GM19193 (cell line): ENCODE results near the gene HGFAC.

Source experiments
- POLR2A ChIP-seq: IDR thresholded peaks from 4 replicates; pipeline ENCODE4 v1.6.1; 2011; ENCODE audit not compliant: insufficient read depth, insufficient read length; ENCODE audit errors: extremely low read depth

The HGFAC gene

DNA sequence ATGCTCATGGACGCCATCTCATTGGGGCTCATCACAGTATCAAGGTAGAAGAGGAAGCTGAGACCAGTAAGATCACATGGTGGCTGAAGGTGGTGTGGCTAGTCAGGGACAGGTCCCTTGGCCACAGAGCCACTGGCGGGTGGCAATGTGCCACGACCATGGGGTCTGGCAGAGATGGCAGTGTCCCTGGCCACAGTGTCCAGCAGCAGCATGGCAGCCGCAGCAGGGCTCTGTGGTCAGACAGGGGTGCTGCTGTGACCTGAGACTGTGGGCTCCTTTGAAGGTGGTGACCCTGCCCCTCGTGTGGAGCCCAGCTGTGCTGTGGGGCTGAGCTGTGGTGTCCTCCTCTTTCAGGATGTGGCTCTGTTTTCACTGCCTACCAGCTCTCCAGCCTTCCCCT is 19.2 kb downstream of the HGFAC start:
- no peak for TF ChIP-seq POLR2A

DNA sequence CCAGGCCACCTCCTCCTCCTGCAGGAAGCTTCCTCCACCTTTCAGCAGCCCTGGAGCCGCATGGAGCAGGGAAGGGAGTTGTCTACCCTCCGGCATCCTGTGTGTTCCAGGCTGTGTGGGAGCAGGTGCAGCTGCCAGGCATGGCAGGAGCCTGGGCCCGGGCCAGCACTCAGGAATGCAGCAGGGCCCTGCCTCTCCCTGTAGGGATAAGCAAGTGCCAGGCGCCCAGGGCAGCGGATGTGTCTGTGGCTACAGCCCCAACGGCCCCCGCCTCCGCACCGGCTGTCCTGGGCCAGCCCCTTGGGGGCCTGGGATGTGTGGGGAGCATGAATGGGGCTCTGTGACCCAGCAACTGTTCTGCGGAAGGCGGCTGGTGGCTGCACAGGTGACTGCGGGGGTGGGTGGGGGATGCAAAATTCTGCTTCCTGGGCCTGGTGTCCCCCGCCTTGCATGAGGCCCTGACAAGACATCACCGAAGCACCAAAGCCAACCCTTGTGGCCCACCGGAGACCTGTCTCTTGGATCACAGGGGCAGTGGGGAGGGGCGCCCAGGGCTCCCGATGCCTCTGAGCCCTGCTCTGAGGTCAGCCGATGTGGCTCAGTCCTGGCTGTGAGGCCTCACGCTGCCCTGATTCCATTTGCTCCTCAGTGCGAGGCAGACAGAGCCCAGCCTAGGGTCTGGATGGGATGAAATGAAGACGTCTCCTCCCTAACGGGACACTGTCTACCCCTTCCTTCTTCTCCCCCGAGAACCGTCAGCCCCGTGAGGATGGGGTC is 19.9 kb downstream of the HGFAC start:
- no peak for TF ChIP-seq POLR2A

DNA sequence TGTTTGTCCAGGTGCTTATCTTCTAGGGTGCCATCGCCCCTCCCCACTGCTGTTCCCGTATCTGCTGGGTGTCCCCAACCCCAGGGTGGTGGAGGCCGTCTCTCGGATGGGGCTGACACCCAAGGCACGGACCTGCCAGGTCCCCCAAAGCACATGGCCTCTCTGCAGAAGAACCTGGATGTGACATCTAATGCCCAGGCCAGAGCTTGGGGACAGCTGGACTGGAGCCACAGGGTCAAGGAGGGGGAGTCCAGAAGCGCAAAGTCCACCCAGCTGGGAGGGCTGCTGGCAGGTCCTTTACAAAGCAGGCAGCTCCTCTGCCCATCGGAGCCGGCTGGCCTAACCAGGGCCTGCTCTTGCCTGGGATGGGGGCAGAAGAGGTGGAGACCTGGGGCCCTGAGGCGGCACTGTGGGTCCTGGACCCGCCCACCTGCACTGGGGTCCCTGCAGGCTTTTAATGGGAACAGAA is 20.6 kb downstream of the HGFAC start:
- TF ChIP-seq POLR2A: no peak

DNA sequence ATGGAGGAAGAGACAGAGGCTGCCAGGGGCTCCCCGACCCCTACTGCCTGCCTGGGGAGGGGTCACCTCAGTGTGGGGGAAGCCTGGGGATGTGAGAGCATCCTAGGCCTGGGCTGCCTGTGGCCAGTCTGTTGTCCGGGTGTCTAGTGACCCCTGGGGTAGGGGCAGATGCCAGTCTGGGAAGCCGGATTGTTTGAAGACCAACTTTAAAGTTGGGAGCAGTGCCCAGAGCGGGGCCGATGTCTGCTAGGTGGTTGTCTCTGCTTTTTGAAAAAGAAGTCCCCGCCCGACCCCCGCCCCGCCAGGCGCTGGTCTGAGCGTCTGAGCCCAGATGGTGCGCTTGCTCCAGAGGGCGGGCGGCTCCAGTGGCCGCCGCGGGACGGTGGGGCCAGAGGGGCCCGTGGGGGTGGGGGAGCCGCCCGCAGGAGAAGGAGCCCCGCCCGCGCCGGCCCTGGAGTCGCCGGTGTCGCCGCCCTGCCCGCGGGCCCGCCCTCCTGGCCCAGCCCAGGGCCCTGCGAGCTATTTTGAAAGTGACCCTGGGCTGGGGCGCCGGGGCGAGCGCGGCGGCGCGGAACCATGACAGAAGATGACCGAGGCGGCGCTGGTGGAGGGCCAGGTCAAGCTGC is 21.1 kb downstream of the HGFAC start, which contains the start of gene DOK7:
DOK7 (plus strand) TSS at position 517 of the 626 bp plus-strand sequence; CDS start at position 587, 70 bp downstream.
- TF ChIP-seq POLR2A: no peak

DNA sequence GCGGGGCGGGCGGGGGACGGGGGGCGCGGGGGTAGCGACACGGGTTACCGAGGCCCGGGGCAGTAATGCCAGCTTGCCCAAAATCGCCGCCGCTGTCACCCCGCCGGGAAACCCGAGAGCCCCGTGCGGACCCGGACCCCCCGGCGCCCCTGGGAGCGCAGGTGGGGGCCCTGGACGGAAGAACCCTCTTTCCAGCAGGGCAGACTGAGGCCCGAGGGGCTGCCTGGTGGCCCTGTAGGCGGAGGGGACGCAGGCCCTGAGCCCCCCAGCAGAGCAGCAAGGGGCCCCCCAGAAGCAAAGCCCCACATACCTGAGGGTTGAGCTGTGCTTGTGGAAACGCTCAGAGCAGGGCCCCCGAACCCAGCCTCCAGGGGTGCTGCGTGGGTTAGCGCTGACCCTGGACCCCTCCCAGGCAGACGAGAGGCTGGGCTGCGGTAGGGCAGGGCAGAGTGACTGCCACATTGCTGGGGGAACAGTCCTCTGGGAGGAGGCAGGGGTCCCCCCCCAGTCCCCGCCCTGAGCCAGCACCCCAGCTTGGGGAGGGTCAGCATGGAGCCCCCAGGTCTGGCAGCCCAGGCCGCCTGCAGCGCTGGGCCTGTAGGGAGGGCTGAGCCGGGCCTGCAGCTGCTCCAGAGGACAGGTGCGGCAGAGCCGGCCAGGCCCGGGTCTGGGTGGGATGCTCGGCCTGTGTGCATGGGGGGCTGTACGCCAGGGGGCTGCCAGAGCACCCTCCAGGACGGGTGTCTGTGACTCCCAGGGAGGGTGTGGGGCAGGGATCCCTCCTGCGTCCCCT is 22.0 kb downstream of the HGFAC start:
- TF ChIP-seq POLR2A: no peak

DNA sequence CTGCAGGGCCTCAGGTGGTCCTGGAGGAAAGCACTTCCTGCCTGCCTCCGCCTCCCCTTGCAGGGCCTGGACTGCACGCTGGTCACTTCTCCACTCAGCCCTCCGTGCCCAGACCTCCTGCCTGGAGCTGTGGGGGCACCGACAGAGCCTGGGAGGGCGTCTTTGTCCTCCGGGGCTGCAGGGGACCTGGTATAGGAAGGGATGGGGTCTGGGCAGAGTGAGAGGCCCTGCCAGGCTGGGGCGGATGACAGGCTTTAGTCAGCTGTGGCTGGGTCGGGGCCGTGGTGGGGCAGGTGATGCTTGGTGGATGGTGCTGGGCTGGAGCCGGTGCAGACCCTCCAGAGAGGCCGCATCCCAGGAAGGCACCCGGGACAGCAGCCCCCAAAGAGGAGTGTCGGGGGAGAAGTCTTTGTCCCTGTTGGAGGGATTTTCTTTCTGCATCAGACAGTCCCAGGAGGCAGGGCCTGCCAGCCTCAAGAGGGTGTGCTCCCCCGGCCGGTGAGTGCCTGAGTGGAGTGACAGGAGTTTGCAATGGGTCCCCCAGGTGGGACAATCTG is 22.7 kb downstream of the HGFAC start:
- TF ChIP-seq POLR2A: no peak

DNA sequence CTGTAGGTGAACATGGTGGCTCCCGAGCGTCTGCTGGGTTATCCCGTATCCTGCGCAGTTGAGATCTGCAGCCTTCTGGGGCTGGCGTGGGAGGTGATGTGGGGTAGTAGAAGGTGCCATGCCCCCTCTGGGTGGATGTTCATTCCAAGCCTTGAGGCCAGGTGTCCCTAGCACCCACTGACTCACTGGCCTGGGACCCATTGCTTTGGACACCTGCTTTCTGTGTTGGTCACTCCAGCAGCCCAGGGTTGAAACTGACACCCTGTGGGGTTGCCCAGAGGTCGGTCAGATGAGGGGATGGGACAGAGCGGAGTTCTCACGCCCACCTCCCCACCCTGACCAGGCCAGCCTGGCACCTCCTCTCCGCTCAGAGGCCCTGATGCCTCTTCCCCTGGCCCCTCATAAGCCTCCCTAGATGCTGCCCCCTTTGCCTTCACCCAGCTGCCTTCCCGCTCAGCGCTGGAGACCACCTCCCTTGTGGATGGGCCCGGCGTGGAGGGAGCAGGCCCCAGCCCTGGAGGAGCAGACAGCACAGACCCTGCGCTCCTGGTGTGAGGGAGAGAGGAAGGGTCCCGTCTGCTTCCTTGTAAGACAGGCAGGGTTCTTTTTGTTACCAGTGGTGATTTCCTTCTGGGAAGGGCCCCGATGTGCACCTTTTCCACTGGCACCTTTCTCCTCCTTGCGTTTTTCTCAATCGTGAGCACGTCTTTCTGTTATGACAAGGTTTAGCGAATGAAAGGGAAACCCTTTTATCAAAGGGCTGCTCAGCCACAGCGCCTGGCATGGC is 23.3 kb downstream of the HGFAC start:
- no peak for TF ChIP-seq POLR2A

DNA sequence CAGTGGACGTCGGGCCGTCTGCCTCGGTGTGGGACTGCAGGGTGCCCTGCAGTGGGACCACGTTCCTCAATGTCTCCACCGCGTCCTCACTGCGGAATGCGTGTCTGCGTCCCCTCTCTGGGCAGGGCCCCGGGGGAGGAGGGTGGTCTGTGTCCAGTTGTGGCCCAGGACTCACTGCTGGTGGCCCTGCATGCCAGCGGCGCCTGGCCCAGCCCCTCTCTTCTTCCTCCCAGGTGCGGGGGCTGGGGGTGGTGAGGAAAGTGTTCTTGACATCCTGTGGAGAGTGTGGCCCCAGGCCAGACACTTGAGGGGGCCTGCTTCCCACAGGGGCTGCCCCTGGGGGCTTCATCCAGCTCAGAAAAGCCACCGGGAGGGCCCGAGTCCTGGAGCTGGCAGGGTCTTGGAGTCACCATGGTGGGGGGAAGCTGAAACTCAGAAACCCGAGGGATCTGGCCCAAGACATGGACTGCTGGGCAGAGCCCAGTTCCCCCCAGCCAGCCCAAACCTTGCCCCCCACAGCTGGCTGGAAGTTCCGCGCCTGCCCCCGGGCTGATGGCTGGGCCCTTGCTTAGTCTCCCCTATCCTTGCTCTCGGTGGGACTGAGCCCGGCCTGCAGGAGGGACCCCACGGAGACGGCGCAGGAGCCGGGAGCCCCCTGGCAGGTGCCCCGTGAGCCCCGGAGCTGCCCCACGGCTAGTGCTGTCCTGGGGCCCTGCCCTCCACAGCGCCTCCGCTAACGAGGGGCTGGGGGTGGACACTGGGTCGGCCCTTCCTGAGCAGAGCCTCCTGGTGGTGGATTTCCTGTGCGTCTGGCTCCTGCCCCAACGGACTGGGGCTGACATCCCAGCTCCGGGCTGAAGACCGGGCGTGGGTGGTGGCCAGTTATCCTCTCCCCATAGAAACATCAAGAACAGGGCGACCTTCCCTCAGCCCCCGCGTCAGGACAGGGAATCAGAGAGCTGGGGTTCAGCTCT is 24.2 kb downstream of the HGFAC start:
- no peak for TF ChIP-seq POLR2A

DNA sequence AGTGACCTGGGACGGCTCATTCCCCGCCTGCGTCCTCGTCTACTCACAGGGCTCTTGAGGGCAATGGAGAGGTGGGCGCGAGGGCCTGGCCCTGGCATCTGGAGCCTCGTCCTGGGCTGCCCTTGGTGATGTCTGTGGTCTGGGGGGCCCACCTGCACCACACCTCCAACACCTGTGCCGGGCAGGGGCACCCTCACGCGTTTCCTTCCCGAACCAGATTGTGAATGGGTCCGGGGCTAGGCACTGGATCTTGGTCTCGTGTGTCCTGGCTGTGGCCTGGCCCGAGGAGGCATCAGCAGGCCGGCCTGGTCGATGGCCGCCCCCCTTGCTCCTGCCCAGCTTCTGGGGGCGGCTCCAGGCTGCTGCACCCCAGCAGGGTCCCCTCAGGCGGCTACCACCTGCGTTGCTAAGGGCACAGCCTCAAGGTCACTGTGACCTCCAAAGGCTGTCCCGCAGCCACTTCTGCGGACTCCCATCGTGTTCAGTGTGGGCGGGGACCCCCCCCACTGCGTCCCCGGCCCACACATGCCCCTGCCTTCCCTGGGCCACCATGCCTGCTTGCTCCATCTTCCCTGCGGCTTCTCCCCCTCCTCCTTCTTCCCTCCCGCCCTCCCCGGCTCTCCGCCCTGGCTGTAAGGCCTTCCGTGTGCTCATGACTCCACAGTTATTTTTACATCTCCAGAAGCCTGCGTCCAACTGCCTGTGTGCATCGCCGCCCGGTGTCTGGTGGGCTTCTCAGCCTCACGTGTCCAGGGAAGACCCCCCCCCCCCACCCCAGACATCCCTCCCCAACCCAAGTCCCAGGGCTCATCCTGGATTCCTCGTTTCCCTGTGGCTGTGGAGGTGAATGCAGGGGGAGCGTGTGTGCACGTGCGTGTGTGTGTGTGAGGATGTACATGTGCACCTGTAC is 25.2 kb downstream of the HGFAC start:
- TF ChIP-seq POLR2A: no peak

DNA sequence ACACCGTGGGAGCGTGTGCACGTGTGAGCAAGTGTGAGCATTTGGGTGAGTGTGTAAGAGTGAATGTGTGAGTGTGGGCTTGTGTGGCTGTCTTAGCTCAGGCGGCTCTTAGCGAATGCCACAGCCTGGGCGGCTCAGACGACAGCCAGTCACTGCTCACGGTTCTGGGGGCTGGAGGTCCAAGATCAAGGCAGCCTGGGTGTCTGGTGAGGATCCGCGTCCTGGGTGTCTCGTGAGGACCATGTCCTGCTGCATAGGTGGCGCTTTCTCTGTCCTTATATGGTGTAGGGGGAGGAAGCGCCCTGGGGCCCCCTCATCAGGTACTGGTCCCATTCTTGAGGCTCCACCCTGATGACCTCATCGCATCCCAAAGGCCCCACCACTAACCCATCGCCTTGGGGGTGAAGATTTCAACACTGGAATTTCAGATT is 25.8 kb downstream of the HGFAC start:
- no peak for TF ChIP-seq POLR2A

DNA sequence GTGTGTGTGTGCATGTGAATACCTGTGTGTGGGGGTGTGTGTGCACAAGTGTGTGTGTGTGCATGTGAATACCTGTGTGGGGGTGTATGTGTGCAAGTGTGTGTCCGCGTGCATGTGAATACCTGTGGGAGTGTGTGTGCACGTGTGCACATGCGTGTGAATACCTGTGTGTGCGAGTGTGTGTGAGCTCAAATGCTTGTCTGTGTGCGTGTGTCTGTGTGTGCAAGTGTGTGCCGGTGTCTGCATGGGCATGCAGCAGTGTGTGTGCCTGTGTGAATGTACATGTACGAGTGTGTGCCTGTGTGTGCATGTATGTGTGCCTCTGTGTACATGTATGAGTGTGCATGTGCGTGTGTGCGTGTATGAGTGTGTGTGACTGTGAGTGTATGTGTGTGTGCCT is 26.4 kb downstream of the HGFAC start:
- no peak for TF ChIP-seq POLR2A

DNA sequence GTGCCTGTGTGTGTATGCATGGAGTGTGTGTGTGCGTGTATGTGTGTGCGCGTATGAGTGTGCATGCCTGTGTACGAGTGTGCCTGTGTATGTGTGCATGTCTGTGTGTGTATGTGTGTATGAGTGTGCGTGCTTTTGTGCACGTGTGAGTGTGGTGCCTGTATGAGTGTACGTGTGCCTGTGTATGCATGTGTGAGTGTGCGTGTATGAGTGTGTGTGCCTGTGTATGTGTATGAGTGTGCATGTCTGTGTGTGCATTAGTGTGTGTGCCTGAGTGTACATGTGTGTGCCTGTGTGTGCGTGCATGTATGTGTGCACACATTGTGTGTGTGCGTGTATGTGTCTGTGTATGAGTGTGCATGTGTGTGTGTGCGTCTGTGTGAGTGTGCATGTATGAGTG is 27.0 kb downstream of the HGFAC start:
- no peak for TF ChIP-seq POLR2A
